SU-DHL-6 (cell line): Measurements from ENCODE around the gene OR5V1.

Experiments
- H2AFZ ChIP-seq: fragments of 200-600 bp; sonication (generic); 2 replicates; pipeline ENCODE4 v1.6.1; 2014; ENCODE audit warnings: low read depth, mild to moderate bottlenecking, moderate library complexity, mixed read lengths, antibody characterized with exemption, low read length; ENCODE audit not compliant: severe bottlenecking
- H3F3A ChIP-seq: fragments of 200-600 bp; shearing (Covaris generic); 2 replicates; pipeline ENCODE4 v1.6.0; 2016; ENCODE audit warnings: antibody characterized with exemption, mild to moderate bottlenecking; ENCODE audit not compliant: insufficient read depth
- H3K27ac ChIP-seq: fragments of 200-600 bp; sonication (generic); 2 replicates; pipeline ENCODE4 v1.5.1; 2016; ENCODE audit warnings: low read depth, mild to moderate bottlenecking, low read length, moderate library complexity, mixed read lengths
- H3K27me3 ChIP-seq: fragments of 200-600 bp; sonication (generic), shearing (Covaris generic); 2 replicates; pipeline ENCODE4 v1.6.0; 2014; ENCODE audit warnings: mild to moderate bottlenecking, low read length
- H3K36me3 ChIP-seq: fragments of 200-600 bp; sonication (generic); 2 replicates; pipeline ENCODE4 v1.6.1; 2014; ENCODE audit warnings: mild to moderate bottlenecking, low read length, mixed read lengths
- H3K4me2 ChIP-seq: fragments of 300-600, 200-600 bp; shearing (Covaris generic), sonication (generic); 2 replicates; pipeline ENCODE4 v1.6.0; 2014; ENCODE audit warnings: low read length, low read depth, mild to moderate bottlenecking; ENCODE audit not compliant: poor library complexity, severe bottlenecking
- H3K4me3 ChIP-seq: fragments of 200-600 bp; sonication (generic); 2 replicates; pipeline ENCODE4 v1.5.1; 2014; ENCODE audit warnings: antibody characterized with exemption, low read length, mild to moderate bottlenecking, mixed read lengths; ENCODE audit not compliant: insufficient read depth, poor library complexity, severe bottlenecking
- H3K79me2 ChIP-seq: fragments of 200-600 bp; sonication (generic); 2 replicates; pipeline ENCODE4 v1.6.1; 2014; ENCODE audit warnings: mild to moderate bottlenecking, low read length, moderate library complexity; ENCODE audit not compliant: insufficient read depth
- H3K9ac ChIP-seq: fragments of 200-600 bp; sonication (generic); 2 replicates; pipeline ENCODE4 v1.7.0; 2014; ENCODE audit warnings: mild to moderate bottlenecking, low read length
- H3K9me2 ChIP-seq: fragments of 200-600 bp; sonication (generic); replicated peaks from 2 replicates; pipeline ENCODE4 v1.6.1; 2014; ENCODE audit warnings: low read length; ENCODE audit not compliant: insufficient read depth
- H3K9me3 ChIP-seq: fragments of 200-600 bp; sonication (generic); 2 replicates; pipeline ENCODE4 v1.6.1; 2014; ENCODE audit warnings: low read length, mixed read lengths; ENCODE audit not compliant: insufficient read depth
- H4K20me1 ChIP-seq: fragments of 200-600 bp; sonication (generic); 2 replicates; pipeline ENCODE4 v1.6.1; 2014; ENCODE audit warnings: low read depth, mild to moderate bottlenecking, antibody characterized with exemption, low read length, moderate library complexity, mixed read lengths
- EZH2phosphoT487 ChIP-seq: fragments of 200-600 bp; sonication (generic), shearing (Covaris generic); conservative IDR thresholded peaks from 2 replicates; pipeline ENCODE4 v1.6.1; 2018; ENCODE audit warnings: mild to moderate bottlenecking, antibody characterized with exemption, low read length, moderate library complexity, mixed read lengths
- TF ChIP-seq, protein P1 (sequence below): fragments of 200-600 bp; sonication (generic); IDR thresholded peaks from one replicate; pipeline ENCODE4 v1.5.1; 2017; ENCODE audit warnings: antibody characterized with exemption, mild to moderate bottlenecking, low read length, moderate library complexity; ENCODE audit not compliant: insufficient read depth, poor library complexity, severe bottlenecking

OR5V1 gene

DNA sequence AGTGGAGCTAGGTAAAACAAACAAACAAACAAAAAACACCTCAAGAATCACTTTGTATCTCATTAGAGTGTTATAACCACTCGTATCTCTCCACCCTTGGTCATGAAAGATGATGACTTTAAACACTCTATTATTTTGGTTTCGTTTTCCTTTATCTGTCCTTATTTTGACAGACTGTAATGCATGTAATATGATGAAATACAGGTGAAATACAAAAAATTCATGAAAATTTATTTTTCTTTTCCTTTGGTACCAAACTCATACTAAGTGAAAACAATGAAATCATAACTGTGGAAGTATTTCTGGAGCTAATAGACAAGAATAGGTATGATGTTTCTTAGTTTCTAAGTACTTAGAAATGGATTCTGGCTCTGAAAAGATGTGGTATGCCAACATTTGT, 30.9 kb upstream of the OR5V1 start:
- H2AFZ ChIP-seq = no peak overlapping the region
- H3K9me2 ChIP-seq = no peaks in the 10 kb centered on the region
- no peaks in the 10 kb centered on the region for H3K79me2 ChIP-seq
- H3K9me3 ChIP-seq = no peaks in the 10 kb centered on the region
- no peak for TF ChIP-seq EZH2phosphoT487
- TF ChIP-seq, protein P1, sequence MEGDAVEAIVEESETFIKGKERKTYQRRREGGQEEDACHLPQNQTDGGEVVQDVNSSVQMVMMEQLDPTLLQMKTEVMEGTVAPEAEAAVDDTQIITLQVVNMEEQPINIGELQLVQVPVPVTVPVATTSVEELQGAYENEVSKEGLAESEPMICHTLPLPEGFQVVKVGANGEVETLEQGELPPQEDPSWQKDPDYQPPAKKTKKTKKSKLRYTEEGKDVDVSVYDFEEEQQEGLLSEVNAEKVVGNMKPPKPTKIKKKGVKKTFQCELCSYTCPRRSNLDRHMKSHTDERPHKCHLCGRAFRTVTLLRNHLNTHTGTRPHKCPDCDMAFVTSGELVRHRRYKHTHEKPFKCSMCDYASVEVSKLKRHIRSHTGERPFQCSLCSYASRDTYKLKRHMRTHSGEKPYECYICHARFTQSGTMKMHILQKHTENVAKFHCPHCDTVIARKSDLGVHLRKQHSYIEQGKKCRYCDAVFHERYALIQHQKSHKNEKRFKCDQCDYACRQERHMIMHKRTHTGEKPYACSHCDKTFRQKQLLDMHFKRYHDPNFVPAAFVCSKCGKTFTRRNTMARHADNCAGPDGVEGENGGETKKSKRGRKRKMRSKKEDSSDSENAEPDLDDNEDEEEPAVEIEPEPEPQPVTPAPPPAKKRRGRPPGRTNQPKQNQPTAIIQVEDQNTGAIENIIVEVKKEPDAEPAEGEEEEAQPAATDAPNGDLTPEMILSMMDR = no peak
- no peak overlapping the region for H3K4me2 ChIP-seq
- no peak overlapping the region for H3K4me3 ChIP-seq
- no peaks in the 10 kb centered on the region; the same call in 1 of the 2 replicates for H3K27me3 ChIP-seq
- no peaks in the 10 kb centered on the region for H3K36me3 ChIP-seq
- no peak overlapping the region for H3K9ac ChIP-seq
- H3K27ac ChIP-seq = no peak overlapping the region
- H4K20me1 ChIP-seq = no peaks in the 10 kb centered on the region; the same call in 1 of the 2 replicates
- H3F3A ChIP-seq = no peaks in the 10 kb centered on the region

DNA sequence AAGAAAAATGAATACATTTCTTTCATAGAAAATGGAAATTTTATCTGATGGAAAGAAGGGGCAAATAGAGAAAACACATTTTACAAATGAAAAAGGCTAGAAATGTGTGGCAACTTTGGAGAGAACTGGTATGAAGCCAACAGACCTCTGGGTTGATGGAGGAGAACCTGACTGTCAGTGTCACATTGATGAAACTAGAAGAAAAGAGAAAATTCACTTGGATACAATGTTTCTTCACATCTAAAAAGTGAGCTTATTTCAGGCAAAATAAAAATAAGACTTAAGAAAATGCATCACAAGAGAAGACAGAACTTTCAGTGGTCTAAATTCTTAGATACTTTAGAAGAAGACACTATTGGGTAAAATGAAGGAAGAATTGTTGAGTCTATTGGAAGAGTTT, 26.7 kb upstream of the OR5V1 start, which contains the start of gene OR12D2:
TSS of gene OR12D2 (plus strand) at position 301 of the 400 bp plus-strand sequence. CDS start 1,069 bp downstream, outside the sequence.
- Histone ChIP-seq H3K27me3 (no peaks in the 10 kb centered on the region; the same call in 1 of the 2 replicates), H3F3A (no peaks in the 10 kb centered on the region), H3K9ac (no peak within 1 kb of the TSS), H4K20me1 (no peaks in the 10 kb centered on the region; the same call in 1 of the 2 replicates), H3K9me2 (no peaks in the 10 kb centered on the region; the same call in 1 of the 2 replicates), H2AFZ (no peak within 1 kb of the TSS), H3K4me2 (no peak within 1 kb of the TSS), H3K4me3 (no peak within 1 kb of the TSS), H3K27ac (no peak within 1 kb of the TSS), H3K36me3 (no peaks in the 10 kb centered on the region), H3K9me3 (no peaks in the 10 kb centered on the region), H3K79me2 (no peaks in the 10 kb centered on the region)
- TF ChIP-seq EZH2phosphoT487 = no peak
- TF ChIP-seq, protein P1 = no peak

DNA sequence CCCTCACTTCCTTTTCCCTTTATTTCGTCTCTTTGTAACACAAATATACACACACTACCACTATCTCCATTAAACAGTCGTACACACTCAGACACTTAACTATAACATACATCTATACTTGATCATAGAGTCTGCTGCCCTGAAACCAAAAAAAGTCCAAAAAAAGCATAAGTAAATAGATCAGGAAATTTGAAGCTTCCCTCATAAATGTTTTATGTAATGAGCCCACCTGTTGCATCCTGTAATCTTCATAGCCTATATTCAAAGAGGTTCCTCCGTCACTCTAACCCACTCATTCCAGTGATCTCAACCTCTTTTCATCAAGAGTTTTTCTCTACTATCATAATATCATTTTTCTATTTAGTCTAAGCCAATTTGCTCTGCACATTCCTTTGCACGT, 19.9 kb upstream of the OR5V1 start:
- H3K79me2 ChIP-seq = no peaks in the 10 kb centered on the region
- no peaks in the 10 kb centered on the region; the same call in 1 of the 2 replicates for H3K9me3 ChIP-seq
- H3F3A ChIP-seq = no peaks in the 10 kb centered on the region
- no peak overlapping the region for H3K27ac ChIP-seq
- H3K9me2 ChIP-seq = no peaks in the 10 kb centered on the region; the same call in 1 of the 2 replicates
- H2AFZ ChIP-seq = no peak overlapping the region
- H3K36me3 ChIP-seq = no peaks in the 10 kb centered on the region
- no peak overlapping the region for H3K9ac ChIP-seq
- no peak overlapping the region for H3K4me2 ChIP-seq
- H4K20me1 ChIP-seq = no peaks in the 10 kb centered on the region
- no peaks in the 10 kb centered on the region for H3K27me3 ChIP-seq
- no peak for TF ChIP-seq EZH2phosphoT487
- TF ChIP-seq, protein P1 = no peak
- no peak overlapping the region for H3K4me3 ChIP-seq
